Upper lobe of right lung (tissue), 1 donor: ENCODE results near the gene FERMT3. TPM values are rescaled to one million over a fixed set of nuclear protein-coding genes. Genes with fewer than 3 reads are reported as not detected.

ENCODE experiments used
- ATAC-seq: fragments of 200-7000 bp; cut with Tn5 transposase; one replicate; pipeline ENCODE4 v1.9.1; 2020; ENCODE audit warnings: mild to moderate bottlenecking, moderate library complexity
- DNase-seq: peaks from one replicate; pipeline ENCODE4 v3.0.0-alpha.2; 2020
- H3K27ac ChIP-seq: fragments of 200-600 bp; one replicate; pipeline ENCODE4 v1.8.0; 2022
- H3K27me3 ChIP-seq: fragments of 200-600 bp; one replicate; pipeline ENCODE4 v1.8.0; 2022; ENCODE audit warnings: mild to moderate bottlenecking
- H3K36me3 ChIP-seq: fragments of 200-600 bp; one replicate; pipeline ENCODE4 v1.8.0; 2022
- H3K4me1 ChIP-seq: fragments of 200-600 bp; one replicate; pipeline ENCODE4 v1.8.0; 2022
- H3K4me3 ChIP-seq: fragments of 200-600 bp; one replicate; pipeline ENCODE4 v1.8.0; 2022; ENCODE audit warnings: mild to moderate bottlenecking
- H3K9me3 ChIP-seq: fragments of 200-600 bp; one replicate; pipeline ENCODE4 v1.8.0; 2022
- CTCF ChIP-seq: fragments of 200-600 bp; IDR thresholded peaks from one replicate; pipeline ENCODE4 v1.8.0; 2022; ENCODE audit warnings: antibody characterized with exemption
- intact Hi-C: fragments of 100-400 bp; cut with DNase I; formaldehyde crosslinking; loops from one replicate; pipeline ENCODE4 v1.11.0; 2022
- total RNA-seq: library from RNA; stranded (reverse); fragmentation: NEBNext Ultra II Directional; extraction: Animal tissue kit (Norgen Biotek cat#: 25700); gene quantifications from one replicate; pipeline ENCODE4 v1.2.1, GENCODE V29; 2021
- donor health status: DM: no; HTN: yes; CAD: no; lungs with severe emphysema.

The FERMT3 gene
- total RNA-seq, 1 donor from 2014 or later: 73.1 TPM

DNA sequence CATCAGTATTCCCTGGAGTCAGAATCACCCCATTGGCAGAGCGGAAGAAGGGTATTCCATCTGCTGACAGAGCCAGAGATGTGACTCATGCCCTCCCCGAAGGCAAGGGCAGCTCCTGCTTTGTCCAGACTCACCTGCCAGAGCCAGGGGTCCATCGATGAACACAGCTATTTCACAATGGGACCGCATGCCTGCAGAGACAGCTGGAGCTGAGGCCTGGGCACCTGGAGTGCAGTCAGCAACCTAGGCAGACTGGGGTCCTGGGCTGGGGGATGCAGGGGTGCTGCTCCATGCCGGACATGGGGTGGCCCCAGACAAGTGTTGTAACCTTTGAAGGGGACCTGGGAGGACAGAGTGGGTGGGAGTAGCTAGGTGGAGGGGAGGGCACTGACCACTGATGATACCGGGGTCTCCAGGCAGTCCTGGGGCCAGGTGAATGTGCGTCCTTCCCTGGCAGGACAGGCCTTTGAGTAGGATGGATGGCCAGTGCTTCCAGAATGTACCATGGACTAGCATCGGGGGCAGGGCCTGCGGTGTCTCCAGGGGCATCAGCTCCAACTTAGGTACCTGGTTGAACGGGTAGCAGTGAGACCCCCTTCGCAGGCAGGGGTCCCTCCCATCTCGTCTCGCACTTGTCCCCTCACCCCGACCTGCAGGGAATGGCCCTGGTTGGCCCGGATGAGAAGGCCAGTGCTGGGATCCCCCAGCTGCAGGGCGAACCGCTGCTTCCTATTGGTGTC lies 17.8 kb downstream of the FERMT3 start:
- DNase-seq (no peak), ATAC-seq (no peak)
- intact Hi-C loops: no loop called here

GRCh38 chr11:64224891-64225607 lies 18.5 kb downstream of the FERMT3 start:
- TF ChIP-seq CTCF: no peak
- DNase-seq: peak; percentile 69
- peak overlapping the region; percentile 93 for H3K27ac ChIP-seq

More for the DNA sequence above, 17.8 kb downstream of the FERMT3 start:
- no peaks in the 10 kb centered on the region for H3K9me3 ChIP-seq
- H3K27ac ChIP-seq: no peak overlapping the region
- peaks cover 27% of the 10 kb centered on the region for H3K4me1 ChIP-seq
- no peak for TF ChIP-seq CTCF
- H3K27me3 ChIP-seq: no peaks in the 10 kb centered on the region
- H3K4me3 ChIP-seq: no peak overlapping the region
- H3K36me3 ChIP-seq: peaks cover 39% of the 10 kb centered on the region

DNA sequence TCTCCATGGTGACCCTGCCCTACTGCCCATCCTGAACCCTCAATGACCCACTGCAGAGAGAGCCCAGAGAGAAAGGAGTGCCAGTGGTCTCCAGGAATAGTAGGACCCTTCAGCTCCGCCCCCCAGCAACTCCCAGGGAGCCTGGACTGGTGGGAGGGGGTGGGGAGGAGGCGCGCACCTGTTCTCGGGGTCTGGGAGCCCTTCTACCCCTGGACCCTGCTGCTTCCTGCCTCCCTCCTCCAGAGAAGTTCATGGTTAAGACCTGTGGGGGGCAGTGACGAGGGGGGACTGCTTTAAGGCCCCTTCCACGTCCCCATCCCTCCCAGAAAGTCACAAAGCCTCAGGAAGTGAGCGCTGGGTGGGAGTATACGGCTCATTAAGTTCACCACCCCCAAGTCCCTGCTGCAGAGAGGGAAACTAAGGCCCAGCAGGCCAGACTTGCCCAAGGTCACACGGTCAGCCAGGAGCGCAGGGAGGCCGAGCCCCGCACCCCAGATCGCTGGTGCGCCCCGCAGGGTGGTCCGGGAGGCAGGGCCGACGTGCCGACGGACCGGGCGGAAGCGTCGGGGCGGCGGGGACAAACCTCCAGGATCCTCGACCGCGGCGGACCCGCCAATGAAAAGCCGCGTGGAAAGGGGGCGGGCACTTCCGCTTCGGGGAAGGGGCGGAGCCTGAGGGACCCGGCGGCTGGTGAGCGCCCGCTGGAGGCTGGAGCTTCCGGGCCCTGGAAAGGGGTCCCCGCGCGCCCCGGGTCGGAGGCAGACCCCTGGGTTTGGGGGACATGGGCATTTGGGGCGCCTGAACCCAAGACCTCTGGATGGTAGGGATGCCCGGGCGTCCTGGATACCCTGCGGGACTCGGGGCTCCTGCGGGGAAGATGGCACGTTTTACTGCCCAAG lies 19.3 kb downstream of the FERMT3 start, which contains the start of the genes NUDT22 and TRPT1:
NUDT22 (plus strand) TSS at position 667 of the 899 bp plus-strand sequence. CDS start 379 bp downstream, outside the sequence.
TRPT1 (minus strand) TSS at position 579 of the 899 bp plus-strand sequence; CDS start at position 253, 326 bp downstream.
- Histone ChIP-seq H3K4me1 (peaks cover 35% of the 10 kb centered on the region), H3K36me3 (peaks cover 25% of the 10 kb centered on the region), H3K9me3 (no peaks in the 10 kb centered on the region), H3K4me3 (peak within 1 kb of the TSS; percentile 96), H3K27me3 (no peaks in the 10 kb centered on the region), H3K27ac (peak within 1 kb of the TSS; percentile 93)
- intact Hi-C loops: no loop called here
- ATAC-seq: peak; percentile 87
- TF ChIP-seq CTCF: no peak
- peak; percentile 96 for DNase-seq

More at GRCh38 chr11:64224891-64225607, 18.5 kb downstream of the FERMT3 start:
- Histone ChIP-seq H3K9me3 (no peaks in the 10 kb centered on the region), H3K4me3 (peak overlapping the region; percentile 96), H3K36me3 (peaks cover 31% of the 10 kb centered on the region), H3K4me1 (peaks cover 35% of the 10 kb centered on the region), H3K27me3 (no peaks in the 10 kb centered on the region)
- intact Hi-C loops: no loop called here
- ATAC-seq: no peak

DNA sequence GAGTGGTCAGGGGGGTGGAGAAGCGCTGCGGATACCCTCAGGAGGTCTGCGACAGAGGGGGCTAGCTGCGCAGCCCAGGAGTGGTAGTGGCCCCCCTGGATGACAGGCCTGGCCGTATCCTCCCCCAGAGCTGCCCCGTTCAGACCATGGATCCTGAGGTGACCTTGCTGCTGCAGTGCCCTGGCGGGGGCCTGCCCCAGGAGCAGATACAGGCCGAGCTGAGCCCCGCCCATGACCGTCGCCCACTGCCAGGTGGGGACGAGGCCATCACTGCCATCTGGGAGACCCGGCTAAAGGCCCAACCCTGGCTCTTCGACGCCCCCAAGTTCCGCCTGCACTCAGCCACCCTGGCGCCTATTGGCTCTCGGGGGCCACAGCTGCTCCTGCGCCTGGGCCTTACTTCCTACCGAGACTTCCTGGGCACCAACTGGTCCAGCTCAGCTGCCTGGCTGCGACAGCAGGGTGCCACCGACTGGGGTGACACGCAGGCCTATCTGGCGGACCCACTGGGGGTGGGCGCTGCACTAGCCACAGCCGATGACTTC lies 20.1 kb downstream of the FERMT3 start:
- Histone ChIP-seq H3K36me3 (peaks cover 18% of the 10 kb centered on the region), H3K4me1 (peaks cover 40% of the 10 kb centered on the region), H3K27me3 (no peaks in the 10 kb centered on the region), H3K27ac (peak overlapping the region; percentile 93), H3K9me3 (no peaks in the 10 kb centered on the region), H3K4me3 (peak overlapping the region; percentile 96)
- DNase-seq: peak; percentile 87
- no peak for TF ChIP-seq CTCF
- intact Hi-C loops: no loop called here
- ATAC-seq: peak; percentile 65

DNA sequence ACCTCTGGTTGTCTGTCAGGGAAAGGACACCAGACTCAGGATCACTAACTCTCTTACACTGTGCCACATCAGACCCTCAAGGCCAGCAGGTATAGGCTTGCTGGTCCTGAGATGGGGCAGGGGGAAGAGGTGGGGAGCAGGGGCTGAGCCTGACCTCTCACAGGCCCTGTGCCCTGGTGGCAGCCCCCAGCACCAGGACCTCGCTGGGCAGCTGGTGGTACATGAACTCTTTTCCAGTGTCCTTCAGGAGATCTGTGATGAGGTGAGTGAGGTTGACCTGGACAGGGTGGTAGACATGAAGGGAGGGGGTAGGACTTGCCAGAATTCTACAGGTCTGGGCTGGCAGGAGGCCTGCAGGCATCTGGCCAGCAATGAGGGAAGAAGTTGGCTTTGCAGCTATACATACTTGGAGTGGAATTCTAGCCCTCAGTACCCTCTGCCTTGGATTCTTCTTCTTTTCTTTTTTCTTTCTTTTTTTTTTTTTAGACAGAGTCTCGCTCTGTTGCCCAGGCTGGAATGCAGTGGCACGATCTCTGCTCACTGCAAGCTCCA lies 21.0 kb downstream of the FERMT3 start:
- intact Hi-C loops: no loop called here
- Histone ChIP-seq H3K27ac (peak overlapping the region; percentile 93), H3K27me3 (no peaks in the 10 kb centered on the region), H3K9me3 (no peaks in the 10 kb centered on the region), H3K36me3 (peaks cover 12% of the 10 kb centered on the region), H3K4me1 (peaks cover 42% of the 10 kb centered on the region), H3K4me3 (peak overlapping the region; percentile 96)
- ATAC-seq (no peak), DNase-seq (no peak)
- TF ChIP-seq CTCF: no peak
